ENCODE measurements around the gene ARPC3. TPM values are rescaled to one million over a fixed set of nuclear protein-coding genes. Genes with fewer than 3 reads are reported as not detected.
"Not testable (repeated sequence)": the region's sequence is repeated elsewhere in the genome, so short reads cannot be mapped to it uniquely, and the experiment has no call there.

The ARPC3 gene
- total RNA-seq, 2 donors from 2014 or later: 166 to 210 TPM

DNA sequence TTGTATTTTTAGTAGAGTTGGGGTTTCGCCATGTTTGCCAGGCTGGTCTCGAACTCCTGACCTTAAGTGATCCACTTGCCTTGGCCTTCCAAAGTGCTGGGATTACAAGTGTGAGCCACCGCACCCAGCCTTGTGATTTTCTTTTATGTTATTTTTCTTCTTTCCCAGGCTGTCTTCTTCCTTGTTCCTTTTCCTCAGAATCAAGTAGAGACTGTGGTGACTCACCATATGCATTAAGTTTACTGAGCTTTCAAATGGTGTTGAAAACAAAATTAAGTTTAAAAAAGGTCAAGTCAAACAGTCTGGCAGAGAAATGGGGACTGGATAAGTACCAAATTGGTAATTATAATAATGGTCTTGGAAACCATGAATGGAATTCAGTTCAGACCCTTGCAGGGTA is 5.7 kb downstream of the ARPC3 start:
- Mint-ChIP-seq H3K36me3 (ENCODE audit: insufficient read depth in 2 of 2) (peaks cover 8 to 31% of the 10 kb centered on the region in 2 donors), H3K9me3 (no peaks in the 10 kb centered on the region), H3K4me3 (no peak overlapping the region), H3K27me3 (ENCODE audit: low read depth) (no peaks in the 10 kb centered on the region), H3K27ac (peak overlapping the region; percentile 96), H3K4me1 (ENCODE audit: low read depth) (peaks cover 37% of the 10 kb centered on the region)
- ATAC-seq (replicated peaks in 1 of 2) (no peak), DNase-seq (no peak)

DNA sequence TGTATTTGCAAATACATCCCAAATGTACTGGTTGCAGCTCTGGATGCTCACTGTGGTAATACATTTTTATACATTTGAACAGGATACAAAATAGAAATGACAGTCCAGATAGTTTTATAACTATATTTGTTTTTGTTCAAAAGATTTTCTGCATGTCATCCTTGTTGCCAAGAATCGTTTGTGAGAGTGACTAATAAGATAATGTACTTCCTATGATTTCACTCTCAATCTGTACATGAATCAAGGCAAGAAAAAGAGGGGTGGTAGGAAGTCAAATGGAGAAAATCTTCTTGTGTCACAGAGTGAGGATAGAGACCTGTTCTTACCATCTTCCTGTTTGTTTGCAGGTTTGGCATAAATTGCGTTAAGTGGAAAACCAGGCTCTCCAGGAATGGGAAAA is 13.9 kb downstream of the ARPC3 start:
- Mint-ChIP-seq H3K27me3 (ENCODE audit: low read depth) (no peaks in the 10 kb centered on the region), H3K9me3 (no peaks in the 10 kb centered on the region), H3K4me3 (no peak overlapping the region), H3K27ac (peak overlapping the region; percentile 68), H3K36me3 (ENCODE audit: insufficient read depth in 2 of 2) (peaks cover 3 to 30% of the 10 kb centered on the region in 2 donors), H3K4me1 (ENCODE audit: low read depth) (peaks cover 5% of the 10 kb centered on the region)
- DNase-seq (no peak), ATAC-seq (replicated peaks in 1 of 2) (no peak)

DNA sequence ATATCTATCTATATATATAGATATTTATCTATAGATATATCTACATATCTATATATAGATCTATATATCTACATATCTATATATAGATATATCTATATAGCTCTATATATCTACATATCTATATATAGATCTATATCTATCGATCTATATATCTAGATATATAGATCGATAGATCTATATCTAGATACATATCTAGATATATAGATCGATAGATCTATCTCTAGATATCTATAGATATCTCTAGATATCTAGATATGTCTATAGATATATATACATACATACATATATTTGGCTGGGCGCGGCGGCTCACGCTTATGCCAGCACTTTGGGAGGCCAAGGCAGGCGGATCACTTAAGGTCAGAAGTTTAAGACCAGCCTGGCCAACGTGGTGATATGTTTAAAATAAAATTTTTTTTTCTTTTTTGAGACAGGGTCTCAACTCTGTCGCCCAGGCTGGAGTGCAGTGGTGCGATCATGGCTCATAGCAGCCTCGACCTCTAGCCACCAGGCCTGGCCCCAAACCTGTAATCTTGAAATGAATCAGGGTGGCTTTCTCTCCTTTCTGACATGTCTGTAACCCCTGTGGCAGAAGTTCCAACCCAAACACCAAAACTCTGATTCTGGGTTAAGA is 18.1 kb downstream of the ARPC3 start:
- H3K9me3 Mint-ChIP-seq: no peaks in the 10 kb centered on the region
- ATAC-seq (replicated peaks in 1 of 2): peak; percentile 68 to 69
- peaks cover 5% of the 10 kb centered on the region for H3K4me1 Mint-ChIP-seq (ENCODE audit: low read depth)
- no peaks in the 10 kb centered on the region for H3K27me3 Mint-ChIP-seq (ENCODE audit: low read depth)
- peak overlapping the region; percentile 34 to 62 for H3K4me3 Mint-ChIP-seq
- no peak overlapping the region for H3K27ac Mint-ChIP-seq
- H3K36me3 Mint-ChIP-seq (ENCODE audit: insufficient read depth in 2 of 2): peaks cover 0 to 13% of the 10 kb centered on the region in 2 donors
- DNase-seq: peak; percentile 53 to 60

DNA sequence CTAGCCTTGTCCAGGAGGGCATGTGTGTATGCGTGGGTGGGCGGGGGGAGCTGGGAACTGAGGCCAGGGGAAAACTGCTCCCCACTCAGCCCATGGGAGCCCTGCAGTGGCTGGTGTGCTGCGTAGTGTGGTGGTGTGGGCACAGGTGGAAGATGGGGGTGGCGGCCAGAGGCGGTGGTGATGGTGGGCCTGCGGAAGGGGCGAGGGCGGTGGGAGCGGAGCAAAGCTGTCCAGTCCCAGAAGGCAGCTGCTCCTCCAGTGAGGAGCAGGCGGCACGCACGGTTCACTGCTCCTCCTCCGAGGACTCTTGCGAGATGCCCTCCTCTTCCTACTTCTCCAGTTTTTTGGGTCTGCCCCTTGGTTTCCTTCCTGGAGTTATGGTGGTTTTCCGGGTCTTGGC is 20.5 kb downstream of the ARPC3 start:
- H3K27ac Mint-ChIP-seq; H3K4me1 Mint-ChIP-seq (ENCODE audit: low read depth); H3K9me3 Mint-ChIP-seq; H3K27me3 Mint-ChIP-seq (ENCODE audit: low read depth); H3K4me3 Mint-ChIP-seq; ATAC-seq (replicated peaks in 1 of 2); DNase-seq; H3K36me3 Mint-ChIP-seq (ENCODE audit: insufficient read depth in 2 of 2): not testable (repeated sequence)

DNA sequence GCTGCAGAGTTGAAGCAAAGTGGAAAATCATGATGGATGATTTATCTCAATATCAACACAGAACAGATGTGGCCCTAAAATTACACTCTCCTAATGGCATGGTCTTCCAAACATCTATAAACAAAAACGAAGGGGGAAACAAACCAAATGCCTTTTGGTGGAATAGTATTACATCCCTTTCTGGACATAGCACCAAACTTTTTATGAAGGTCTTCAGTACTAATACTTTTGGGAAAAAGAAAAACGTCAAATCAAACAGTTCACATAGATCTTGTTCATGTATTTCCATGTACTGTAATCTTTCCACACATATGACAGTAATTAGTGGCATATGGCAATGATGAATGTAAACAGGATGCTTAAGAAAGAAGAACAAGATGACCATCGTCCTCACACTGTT is 23.7 kb downstream of the ARPC3 start:
- ATAC-seq (replicated peaks in 1 of 2): no peak
- Mint-ChIP-seq H3K9me3 (no peaks in the 10 kb centered on the region), H3K27ac (no peak overlapping the region), H3K4me1 (ENCODE audit: low read depth) (no peaks in the 10 kb centered on the region), H3K4me3 (no peak overlapping the region), H3K36me3 (ENCODE audit: insufficient read depth in 2 of 2) (no peaks in the 10 kb centered on the region), H3K27me3 (ENCODE audit: low read depth) (no peaks in the 10 kb centered on the region)
- no peak for DNase-seq

DNA sequence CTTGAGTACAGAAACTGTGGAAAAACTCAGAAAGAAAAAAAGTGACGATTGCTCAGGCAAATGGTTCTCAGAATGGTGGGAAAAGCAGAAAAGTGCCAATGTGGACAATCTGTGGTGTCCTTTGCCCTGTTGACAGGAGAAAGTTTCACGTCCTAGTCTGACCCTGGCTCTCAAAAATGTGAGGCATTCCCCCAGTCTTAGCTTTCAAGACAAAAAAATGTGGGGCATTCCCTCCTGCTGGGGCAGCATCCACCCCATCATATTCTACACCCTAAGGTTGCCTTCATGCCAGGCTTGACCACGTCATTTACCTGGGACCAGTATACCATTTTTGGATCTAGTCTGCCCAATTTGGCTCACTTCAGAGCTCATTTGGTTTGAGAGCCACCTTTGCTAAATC is 25.9 kb downstream of the ARPC3 start:
- H3K4me3 Mint-ChIP-seq: no peak overlapping the region
- H3K9me3 Mint-ChIP-seq: no peaks in the 10 kb centered on the region
- DNase-seq (no peak), ATAC-seq (replicated peaks in 1 of 2) (no peak)
- no peak overlapping the region for H3K27ac Mint-ChIP-seq
- no peaks in the 10 kb centered on the region for H3K36me3 Mint-ChIP-seq (ENCODE audit: insufficient read depth in 2 of 2)
- H3K27me3 Mint-ChIP-seq (ENCODE audit: low read depth): no peaks in the 10 kb centered on the region
- no peaks in the 10 kb centered on the region for H3K4me1 Mint-ChIP-seq (ENCODE audit: low read depth)

DNA sequence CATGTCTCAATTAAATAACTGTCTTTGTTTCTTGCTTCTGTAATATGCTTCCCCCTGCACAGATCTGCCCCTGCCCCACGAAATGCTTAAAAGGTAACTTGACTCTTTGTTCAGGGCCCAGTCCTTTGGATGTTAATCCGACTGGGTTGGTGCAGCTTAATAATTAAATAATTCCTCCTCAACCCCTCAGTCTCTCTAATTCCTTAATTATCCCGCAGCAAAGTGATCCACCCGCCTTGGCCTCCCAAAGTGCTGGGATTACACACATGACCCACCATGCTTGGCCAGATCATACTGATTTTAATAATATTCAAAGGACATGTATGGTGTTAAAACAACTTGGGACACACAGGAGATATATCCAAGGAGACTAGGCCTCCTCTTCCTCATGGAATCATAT is 28.4 kb downstream of the ARPC3 start:
- no peak for ATAC-seq (replicated peaks in 1 of 2)
- DNase-seq: no peak
- H3K36me3 Mint-ChIP-seq (ENCODE audit: insufficient read depth in 2 of 2): no peaks in the 10 kb centered on the region

DNA sequence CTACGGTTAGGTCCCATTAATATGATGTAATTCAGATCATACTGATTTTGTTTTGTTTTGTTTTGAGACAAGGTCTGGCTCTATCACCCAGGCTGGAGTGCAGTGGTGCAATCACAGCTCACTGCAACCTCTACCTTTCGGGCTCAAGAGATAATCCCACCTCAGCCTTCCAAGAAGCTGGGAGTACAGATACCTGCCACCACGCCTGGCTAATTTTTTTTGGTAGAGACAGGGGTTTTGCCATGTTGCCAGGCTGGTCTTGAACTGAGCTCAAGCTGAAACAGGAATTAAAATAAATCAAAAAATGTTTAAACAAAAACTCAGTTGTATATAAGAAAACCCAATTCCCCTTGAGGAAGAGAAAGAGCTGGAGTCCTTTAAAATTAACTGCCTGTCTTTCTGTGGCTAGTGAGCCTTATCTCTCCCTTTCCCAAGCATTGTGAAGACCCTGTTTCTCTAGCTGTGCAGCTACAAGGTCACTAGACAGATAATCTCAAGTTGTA is 28.9 kb downstream of the ARPC3 start:
- Mint-ChIP-seq H3K9me3 (no peaks in the 10 kb centered on the region), H3K36me3 (ENCODE audit: insufficient read depth in 2 of 2) (no peaks in the 10 kb centered on the region), H3K4me3 (no peak overlapping the region), H3K4me1 (ENCODE audit: low read depth) (no peaks in the 10 kb centered on the region), H3K27me3 (ENCODE audit: low read depth) (no peaks in the 10 kb centered on the region), H3K27ac (no peak overlapping the region)
- ATAC-seq (replicated peaks in 1 of 2) (no peak), DNase-seq (no peak)

More for the DNA sequence above, 28.4 kb downstream of the ARPC3 start:
- Mint-ChIP-seq H3K4me3 (no peak overlapping the region), H3K27me3 (ENCODE audit: low read depth) (no peaks in the 10 kb centered on the region), H3K27ac (no peak overlapping the region), H3K9me3 (no peaks in the 10 kb centered on the region), H3K4me1 (ENCODE audit: low read depth) (no peaks in the 10 kb centered on the region)

DNA sequence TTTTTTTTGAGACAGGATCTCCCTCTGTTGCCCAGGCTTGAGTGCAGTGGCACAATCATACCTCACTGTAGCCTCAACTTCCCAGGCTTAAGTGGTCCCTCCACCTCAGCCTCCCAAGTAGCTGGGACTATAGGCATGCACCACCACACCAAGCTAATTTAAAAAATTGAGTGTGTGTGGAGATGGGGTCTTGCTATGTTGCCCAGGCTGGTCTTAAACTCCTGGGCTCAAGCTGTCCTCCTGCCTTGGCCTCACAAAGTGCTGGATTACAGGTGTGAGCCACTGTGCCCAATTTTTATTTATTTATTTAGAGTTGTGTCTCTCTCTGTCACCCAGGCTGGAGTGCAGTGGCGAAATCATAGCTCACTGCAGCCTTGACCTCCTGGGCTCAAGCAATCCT is 29.5 kb downstream of the ARPC3 start:
- not testable (repeated sequence) for DNase-seq; H3K27ac Mint-ChIP-seq; H3K36me3 Mint-ChIP-seq (ENCODE audit: insufficient read depth in 2 of 2); ATAC-seq (replicated peaks in 1 of 2); H3K4me1 Mint-ChIP-seq (ENCODE audit: low read depth); H3K27me3 Mint-ChIP-seq (ENCODE audit: low read depth); H3K4me3 Mint-ChIP-seq; H3K9me3 Mint-ChIP-seq

DNA sequence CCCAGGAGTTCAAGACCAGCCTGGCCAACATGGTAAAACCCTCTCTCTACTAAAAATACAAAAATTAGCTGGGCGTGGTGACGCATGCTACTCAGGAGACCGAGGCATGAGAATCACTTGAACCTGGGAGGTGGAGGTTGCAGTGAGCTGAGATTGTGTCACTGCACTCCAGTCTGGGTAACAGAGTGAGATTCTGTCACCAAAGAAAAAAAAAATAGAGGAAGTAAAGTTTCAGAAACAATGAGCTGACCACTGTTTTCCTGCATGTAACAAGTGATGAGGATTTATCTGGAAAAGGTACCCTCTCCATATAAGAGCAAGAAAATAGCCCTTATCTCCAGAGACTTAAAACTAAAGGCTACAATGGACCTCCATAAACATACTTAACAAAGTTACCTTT is 33.0 kb downstream of the ARPC3 start:
- not testable (repeated sequence) for H3K4me3 Mint-ChIP-seq; H3K27ac Mint-ChIP-seq; ATAC-seq (replicated peaks in 1 of 2); H3K9me3 Mint-ChIP-seq; DNase-seq; H3K27me3 Mint-ChIP-seq (ENCODE audit: low read depth); H3K4me1 Mint-ChIP-seq (ENCODE audit: low read depth); H3K36me3 Mint-ChIP-seq (ENCODE audit: insufficient read depth in 2 of 2)

DNA sequence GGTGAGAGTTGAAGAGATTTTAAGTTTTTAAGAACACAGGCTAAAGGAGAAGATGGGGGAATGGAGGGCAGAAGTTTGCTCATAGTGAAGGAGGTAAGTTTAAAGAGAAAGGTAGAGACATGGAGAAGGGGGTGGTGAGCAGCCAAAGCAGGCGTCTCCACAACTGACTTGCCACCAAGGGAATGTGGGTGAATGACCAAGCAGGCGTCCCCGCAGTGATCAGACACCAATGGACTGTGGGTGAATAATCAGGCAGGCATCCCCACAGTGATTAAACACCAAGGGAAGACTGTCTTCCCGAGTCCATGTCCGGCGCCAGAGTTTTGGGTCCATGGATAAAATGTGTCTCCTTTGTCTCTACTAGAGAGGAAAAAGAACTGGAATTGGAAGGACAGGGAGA is 40.1 kb downstream of the ARPC3 start:
- ATAC-seq (replicated peaks in 1 of 2); H3K27ac Mint-ChIP-seq; H3K4me3 Mint-ChIP-seq; H3K9me3 Mint-ChIP-seq; H3K27me3 Mint-ChIP-seq (ENCODE audit: low read depth); H3K4me1 Mint-ChIP-seq (ENCODE audit: low read depth); H3K36me3 Mint-ChIP-seq (ENCODE audit: insufficient read depth in 2 of 2); DNase-seq: not testable (repeated sequence)

DNA sequence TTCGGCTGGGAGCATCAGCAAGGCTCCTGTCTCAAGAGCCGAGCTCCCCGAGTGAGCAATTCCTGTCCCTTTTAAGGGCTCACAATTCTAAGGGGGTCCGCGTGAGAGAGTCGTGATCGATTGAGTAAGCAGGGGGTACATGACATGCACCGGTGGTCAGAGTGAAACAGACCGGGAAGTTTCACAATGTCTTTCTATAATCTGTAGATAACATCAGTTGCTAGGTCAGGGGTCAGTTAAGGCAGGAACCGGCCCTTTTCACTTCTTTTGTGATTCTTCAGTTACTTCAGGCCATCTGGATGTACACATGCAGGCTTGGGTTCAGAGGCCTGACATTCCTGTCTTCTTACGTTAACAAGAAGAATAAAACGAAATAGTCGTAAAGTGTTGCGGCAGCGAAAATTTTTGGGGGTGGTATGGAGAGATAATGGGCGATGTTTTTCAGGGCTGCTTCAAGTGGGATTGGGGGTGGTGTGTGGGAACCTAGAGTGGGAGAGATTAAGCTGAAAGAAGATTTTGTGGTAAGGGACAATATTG is 44.9 kb downstream of the ARPC3 start:
- not testable (repeated sequence) for H3K9me3 Mint-ChIP-seq; H3K27me3 Mint-ChIP-seq (ENCODE audit: low read depth); H3K4me3 Mint-ChIP-seq; ATAC-seq (replicated peaks in 1 of 2); DNase-seq; H3K27ac Mint-ChIP-seq
- H3K36me3 Mint-ChIP-seq (ENCODE audit: insufficient read depth in 2 of 2): peaks cover 0 to 12% of the 10 kb centered on the region in 2 donors
- H3K4me1 Mint-ChIP-seq (ENCODE audit: low read depth): peaks cover 26% of the 10 kb centered on the region

DNA sequence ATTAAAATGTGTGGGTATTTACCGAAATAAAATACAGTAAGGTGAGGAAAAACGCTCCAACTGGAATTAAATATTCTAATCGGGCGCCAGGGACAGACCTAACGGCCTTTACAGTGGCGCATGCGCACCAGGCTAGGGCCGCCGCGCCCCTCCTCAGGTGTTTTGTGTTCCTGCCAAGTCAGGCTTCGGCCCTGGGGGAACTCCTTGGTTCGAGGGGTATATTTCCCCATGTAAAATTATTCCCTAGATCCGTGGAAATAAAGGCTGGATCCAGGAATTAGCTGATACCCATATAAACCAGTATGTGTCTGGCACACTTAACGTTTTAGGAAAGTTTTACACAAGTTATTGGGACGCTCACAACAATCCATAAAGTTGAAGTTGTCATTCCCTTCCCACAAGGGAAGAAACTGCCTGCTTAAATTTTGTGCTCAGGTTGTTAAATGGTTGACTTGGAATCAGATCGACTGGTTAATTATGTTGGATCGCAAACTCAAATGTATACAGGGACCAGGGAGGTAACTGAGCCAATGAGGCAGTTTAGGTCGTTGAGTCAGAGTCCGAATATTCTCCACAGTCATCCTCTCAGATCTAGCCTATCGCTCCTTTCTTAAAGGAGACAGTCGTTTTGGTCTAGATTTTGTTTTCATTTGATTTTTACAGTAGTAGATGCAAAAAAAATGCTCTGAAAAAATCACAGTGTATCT is 46.0 kb downstream of the ARPC3 start:
- Mint-ChIP-seq H3K4me3 (peak overlapping the region; percentile 99 to 100), H3K36me3 (ENCODE audit: insufficient read depth in 2 of 2) (peaks cover 0 to 12% of the 10 kb centered on the region in 2 donors), H3K4me1 (ENCODE audit: low read depth) (peaks cover 29% of the 10 kb centered on the region), H3K27ac (peak overlapping the region; percentile 100), H3K9me3 (no peaks in the 10 kb centered on the region), H3K27me3 (ENCODE audit: low read depth) (no peaks in the 10 kb centered on the region)
- DNase-seq (peak; percentile 82 to 85), ATAC-seq (replicated peaks in 1 of 2) (peak; percentile 66 to 73)

Measured in activated T-cell treated with anti-CD3 and anti-CD28 coated beads, Interleukin-2, amount 50 U/mL, for 72 hours (primary cell).